HUES64 (cell line): ENCODE data around the gene SLC4A11.
"Not testable (repeated sequence)": the region's sequence is repeated elsewhere in the genome, so short reads cannot be mapped to it uniquely, and the experiment has no call there.

Experiments used
- H3K27ac ChIP-seq: 2 replicates; pipeline ENCODE4 v1.7.0; 2013; ENCODE audit warnings: low read depth, low read length, inconsistent platforms
- H3K27me3 ChIP-seq: 2 replicates; pipeline ENCODE4 v1.6.1; 2013; ENCODE audit warnings: mild to moderate bottlenecking, low read length; ENCODE audit not compliant: insufficient read depth
- H3K36me3 ChIP-seq: 2 replicates; pipeline ENCODE4 v1.6.1; 2013; ENCODE audit warnings: mild to moderate bottlenecking, low read length; ENCODE audit not compliant: insufficient read depth
- H3K4me1 ChIP-seq: 2 replicates; pipeline ENCODE4 v1.6.1; 2013; ENCODE audit warnings: mild to moderate bottlenecking, low read length, moderate library complexity; ENCODE audit not compliant: insufficient read depth
- H3K4me3 ChIP-seq: 2 replicates; pipeline ENCODE4 v1.5.1; 2013; ENCODE audit warnings: mild to moderate bottlenecking, low read length, moderate library complexity
- H3K9ac ChIP-seq: 2 replicates; pipeline ENCODE4 v1.6.1; 2013; ENCODE audit warnings: mild to moderate bottlenecking, low read depth, low read length
- H3K9me3 ChIP-seq: 2 replicates; pipeline ENCODE4 v1.6.1; 2013; ENCODE audit warnings: low read depth, low read length; ENCODE audit not compliant: insufficient read depth
- WGBS: fragments of 150-250, 120-280 bp; methylation state at CpG from one replicate; pipeline ENCODE4 v1.1.7; 2013; ENCODE audit warnings: missing lambda C conversion rate; 5-methylcytosine and 5-hydroxymethylcytosine counted together

Gene SLC4A11

GRCh38 chr20:3194617-3195280 lies 44.2 kb downstream of the SLC4A11 start:
- Histone ChIP-seq H3K27me3 (no peaks in the 10 kb centered on the region), H3K4me3 (no peak overlapping the region), H3K9me3 (no peaks in the 10 kb centered on the region), H3K27ac (no peak overlapping the region), H3K36me3 (peaks cover 87% of the 10 kb centered on the region), H3K4me1 (no peaks in the 10 kb centered on the region), H3K9ac (no peak overlapping the region)
- WGBS: 93% methylated on average over 10 of the region's 10 CpGs

- Histone ChIP-seq H3K9ac (no peak overlapping the region), H3K4me3 (no peak overlapping the region), H3K9me3 (no peaks in the 10 kb centered on the region), H3K27ac (no peak overlapping the region), H3K27me3 (no peaks in the 10 kb centered on the region), H3K4me1 (no peaks in the 10 kb centered on the region), H3K36me3 (peaks cover 87% of the 10 kb centered on the region)
- WGBS: 92% methylated on average over 14 of the region's 14 CpGs
Measured at GRCh38 chr20:3193806-3194616, 45.0 kb downstream of the SLC4A11 start.

- Histone ChIP-seq H3K9ac (no peak overlapping the region), H3K9me3 (no peaks in the 10 kb centered on the region), H3K4me1 (no peaks in the 10 kb centered on the region), H3K4me3 (no peak overlapping the region), H3K27me3 (no peaks in the 10 kb centered on the region), H3K27ac (no peak overlapping the region), H3K36me3 (peaks cover 77% of the 10 kb centered on the region)
- 96% methylated on average over 18 of the region's 18 CpGs for WGBS
Measured at GRCh38 chr20:3192226-3193015, 46.6 kb downstream of the SLC4A11 start.

- H3K4me1 ChIP-seq: no peaks in the 10 kb centered on the region
- 92% methylated on average over 14 of the region's 14 CpGs for WGBS
- H3K9ac ChIP-seq: no peak overlapping the region
- no peak overlapping the region for H3K27ac ChIP-seq
- H3K9me3 ChIP-seq: no peaks in the 10 kb centered on the region
- no peak overlapping the region for H3K4me3 ChIP-seq
- peaks cover 64% of the 10 kb centered on the region for H3K36me3 ChIP-seq
- no peaks in the 10 kb centered on the region for H3K27me3 ChIP-seq
Measured at GRCh38 chr20:3190681-3191111, 48.3 kb downstream of the SLC4A11 start.

- H3K27ac ChIP-seq: no peak overlapping the region
- no peak overlapping the region for H3K9ac ChIP-seq
- no peaks in the 10 kb centered on the region for H3K4me1 ChIP-seq
- no peaks in the 10 kb centered on the region for H3K9me3 ChIP-seq
- peaks cover 54% of the 10 kb centered on the region for H3K36me3 ChIP-seq
- H3K4me3 ChIP-seq: no peak overlapping the region
- H3K27me3 ChIP-seq: no peaks in the 10 kb centered on the region
- 89% methylated on average over 4 of the region's 4 CpGs for WGBS
Measured at GRCh38 chr20:3189561-3190131, 49.3 kb downstream of the SLC4A11 start.

GRCh38 chr20:3188823-3189413 lies 50.1 kb downstream of the SLC4A11 start:
- WGBS: 89% methylated on average over 3 of the region's 3 CpGs
- no peaks in the 10 kb centered on the region for H3K4me1 ChIP-seq
- H3K27me3 ChIP-seq: no peaks in the 10 kb centered on the region
- H3K9ac ChIP-seq: no peak overlapping the region
- H3K4me3 ChIP-seq: no peak overlapping the region
- no peaks in the 10 kb centered on the region for H3K9me3 ChIP-seq
- H3K27ac ChIP-seq: no peak overlapping the region
- H3K36me3 ChIP-seq: peaks cover 46% of the 10 kb centered on the region

- H3K27ac ChIP-seq, H3K4me1 ChIP-seq, H3K27me3 ChIP-seq, H3K4me3 ChIP-seq, H3K9ac ChIP-seq, H3K9me3 ChIP-seq: not testable (repeated sequence)
- H3K36me3 ChIP-seq: peaks cover 38% of the 10 kb centered on the region
- 91% methylated on average over 9 of the region's 9 CpGs for WGBS
Measured at GRCh38 chr20:3187861-3188260, 51.1 kb downstream of the SLC4A11 start.

GRCh38 chr20:3183896-3184612 lies 54.9 kb downstream of the SLC4A11 start:
- 91% methylated on average over 2 of the region's 3 CpGs for whole genome bisulfite sequencing

GRCh38 chr20:3182429-3182828 lies 56.6 kb downstream of the SLC4A11 start:
- not testable (repeated sequence) for H3K27me3 ChIP-seq, H3K36me3 ChIP-seq, H3K27ac ChIP-seq, H3K9me3 ChIP-seq, H3K9ac ChIP-seq, H3K4me3 ChIP-seq, H3K4me1 ChIP-seq
- WGBS: 91% methylated on average over 5 of the region's 5 CpGs

More at GRCh38 chr20:3183896-3184612, 54.9 kb downstream of the SLC4A11 start:
- Histone ChIP-seq H3K4me1 (no peaks in the 10 kb centered on the region), H3K36me3 (peaks cover under 1% of the 10 kb centered on the region; the same call in 1 of the 2 replicates), H3K27ac (no peak overlapping the region), H3K9ac (no peak overlapping the region), H3K27me3 (no peaks in the 10 kb centered on the region), H3K9me3 (no peaks in the 10 kb centered on the region), H3K4me3 (no peak overlapping the region)

GRCh38 chr20:3181270-3181669 lies 57.7 kb downstream of the SLC4A11 start:
- H3K27ac ChIP-seq: no peak overlapping the region
- no peak overlapping the region for H3K4me3 ChIP-seq
- H3K9ac ChIP-seq: no peak overlapping the region
- H3K9me3 ChIP-seq: no peaks in the 10 kb centered on the region
- no peaks in the 10 kb centered on the region for H3K27me3 ChIP-seq
- H3K36me3 ChIP-seq: no peaks in the 10 kb centered on the region
- H3K4me1 ChIP-seq: no peaks in the 10 kb centered on the region
- WGBS: 92% methylated on average over 5 of the region's 5 CpGs
